Measurements from ENCODE around the gene PRSS35. TPM values are rescaled to one million over a fixed set of nuclear protein-coding genes. Genes with fewer than 3 reads are reported as not detected.
"Not testable (repeated sequence)": the region's sequence is repeated elsewhere in the genome, so short reads cannot be mapped to it uniquely, and the experiment has no call there.

The PRSS35 gene
- total RNA-seq, 1 experiment from 2014 or later = 1.7 TPM

DNA sequence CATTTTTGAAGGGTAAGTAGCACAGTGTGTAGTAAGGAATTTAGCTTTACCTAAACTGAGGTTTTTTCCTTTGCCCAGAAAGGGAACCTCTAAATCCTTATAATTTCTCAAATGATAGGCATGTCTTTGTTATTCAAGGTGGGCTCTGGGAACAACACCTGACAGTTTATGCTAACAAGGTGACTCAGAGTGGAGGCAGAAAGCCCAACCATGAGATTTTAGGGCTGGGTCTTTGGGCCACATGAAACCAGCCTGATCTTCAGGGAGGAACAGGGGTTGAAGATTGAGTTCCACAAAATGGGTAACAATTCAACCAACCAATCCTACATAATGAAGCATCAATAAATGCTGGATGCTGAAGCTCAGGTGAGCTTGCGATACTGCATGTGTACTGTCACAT is 46.6 kb downstream of the PRSS35 start:
- no peak overlapping the region for H4K5ac ChIP-seq (ENCODE audit: insufficient read length, low read depth, low read length)
- no peaks in the 10 kb centered on the region; a peak in 1 of 7 replicates for H3K36me3 Mint-ChIP-seq (ENCODE audit: insufficient read depth in 1 of 3, low read depth in 3 of 3)
- H3K23me2 ChIP-seq (ENCODE audit: insufficient read length, low read depth, low read length, poor library complexity, severe bottlenecking) = no peaks in the 10 kb centered on the region
- no peak overlapping the region for H3K4me3 Mint-ChIP-seq
- H3K9me3 Mint-ChIP-seq = no peaks in the 10 kb centered on the region
- H4K91ac ChIP-seq (ENCODE audit: insufficient read length, low read depth, low read length) = no peak overlapping the region
- H3K79me1 ChIP-seq (ENCODE audit: insufficient read depth, low read depth, low read length, poor library complexity, severe bottlenecking) = no peaks in the 10 kb centered on the region
- H3K27ac ChIP-seq (ENCODE audit: insufficient read length, low read depth, low read length) = no peak overlapping the region
- H2AFZ ChIP-seq (ENCODE audit: low read length) = no peak overlapping the region
- H3K4ac ChIP-seq (ENCODE audit: low read depth, low read length) = no peak overlapping the region
- no peak overlapping the region for H3K27ac Mint-ChIP-seq
- no peak overlapping the region for H2BK5ac ChIP-seq (ENCODE audit: insufficient read length, low read length)
- H4K20me1 ChIP-seq (ENCODE audit: control insufficient read depth, insufficient read depth, insufficient read length) = no peaks in the 10 kb centered on the region
- H2BK15ac ChIP-seq (ENCODE audit: low read depth, low read length) = no peak overlapping the region
- H3K4me1 Mint-ChIP-seq = peaks cover 12 to 17% of the 10 kb centered on the region in 2 experiments
- no peak overlapping the region for H2BK12ac ChIP-seq (ENCODE audit: insufficient read length, low read depth, low read length)
- no peak overlapping the region for H2BK120ac ChIP-seq (ENCODE audit: low read depth, low read length, poor library complexity, severe bottlenecking)
- no peak for DNase-seq
- no peak overlapping the region for H3K9ac ChIP-seq (ENCODE audit: extremely low read depth, insufficient read length, low read length)
- H3K9me3 ChIP-seq (ENCODE audit: control insufficient read depth, low read depth, low read length) = no peaks in the 10 kb centered on the region
- H3K79me2 ChIP-seq (ENCODE audit: insufficient read depth, low read length) = no peaks in the 10 kb centered on the region
- TF ChIP-seq, protein P1, sequence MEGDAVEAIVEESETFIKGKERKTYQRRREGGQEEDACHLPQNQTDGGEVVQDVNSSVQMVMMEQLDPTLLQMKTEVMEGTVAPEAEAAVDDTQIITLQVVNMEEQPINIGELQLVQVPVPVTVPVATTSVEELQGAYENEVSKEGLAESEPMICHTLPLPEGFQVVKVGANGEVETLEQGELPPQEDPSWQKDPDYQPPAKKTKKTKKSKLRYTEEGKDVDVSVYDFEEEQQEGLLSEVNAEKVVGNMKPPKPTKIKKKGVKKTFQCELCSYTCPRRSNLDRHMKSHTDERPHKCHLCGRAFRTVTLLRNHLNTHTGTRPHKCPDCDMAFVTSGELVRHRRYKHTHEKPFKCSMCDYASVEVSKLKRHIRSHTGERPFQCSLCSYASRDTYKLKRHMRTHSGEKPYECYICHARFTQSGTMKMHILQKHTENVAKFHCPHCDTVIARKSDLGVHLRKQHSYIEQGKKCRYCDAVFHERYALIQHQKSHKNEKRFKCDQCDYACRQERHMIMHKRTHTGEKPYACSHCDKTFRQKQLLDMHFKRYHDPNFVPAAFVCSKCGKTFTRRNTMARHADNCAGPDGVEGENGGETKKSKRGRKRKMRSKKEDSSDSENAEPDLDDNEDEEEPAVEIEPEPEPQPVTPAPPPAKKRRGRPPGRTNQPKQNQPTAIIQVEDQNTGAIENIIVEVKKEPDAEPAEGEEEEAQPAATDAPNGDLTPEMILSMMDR (conservative IDR thresholded peaks at IDR 0.05) = no peak
- H2BK20ac ChIP-seq (ENCODE audit: low read depth, low read length, poor library complexity, severe bottlenecking) = no peak overlapping the region
- no peak overlapping the region for H4K8ac ChIP-seq (replicated peaks; ENCODE audit: insufficient read length, low read depth, low read length)
- H3K27me3 Mint-ChIP-seq (ENCODE audit: low read depth) = peaks cover 2% of the 10 kb centered on the region; the same call in 1 of the 2 replicates
- no peak overlapping the region for H3K18ac ChIP-seq (ENCODE audit: insufficient read length, low read depth, low read length)
- H3K4me1 ChIP-seq (ENCODE audit: insufficient read depth, low read length) = peaks cover 2% of the 10 kb centered on the region; the same call in 1 of the 2 replicates
- H2AK5ac ChIP-seq (ENCODE audit: insufficient read length, low read length) = no peak overlapping the region
- H3K14ac ChIP-seq (ENCODE audit: insufficient read depth, low read length) = no peak overlapping the region
- H3K56ac ChIP-seq (ENCODE audit: insufficient read length, low read depth, low read length) = no peak overlapping the region
- H3T11ph ChIP-seq (ENCODE audit: low read length) = no peak overlapping the region
- WGBS (ENCODE audit: extremely low coverage, insufficient read length, low lambda C conversion rate) = no CpG with 5 or more reads among the region's 1 CpG
- H3K4me2 ChIP-seq (ENCODE audit: insufficient read depth, insufficient read length, low read length) = no peak overlapping the region
- H3K27me3 ChIP-seq (ENCODE audit: insufficient read depth, low read length) = no peaks in the 10 kb centered on the region
- no peak overlapping the region for H3K23ac ChIP-seq (ENCODE audit: insufficient read length, low read depth, low read length)

DNA sequence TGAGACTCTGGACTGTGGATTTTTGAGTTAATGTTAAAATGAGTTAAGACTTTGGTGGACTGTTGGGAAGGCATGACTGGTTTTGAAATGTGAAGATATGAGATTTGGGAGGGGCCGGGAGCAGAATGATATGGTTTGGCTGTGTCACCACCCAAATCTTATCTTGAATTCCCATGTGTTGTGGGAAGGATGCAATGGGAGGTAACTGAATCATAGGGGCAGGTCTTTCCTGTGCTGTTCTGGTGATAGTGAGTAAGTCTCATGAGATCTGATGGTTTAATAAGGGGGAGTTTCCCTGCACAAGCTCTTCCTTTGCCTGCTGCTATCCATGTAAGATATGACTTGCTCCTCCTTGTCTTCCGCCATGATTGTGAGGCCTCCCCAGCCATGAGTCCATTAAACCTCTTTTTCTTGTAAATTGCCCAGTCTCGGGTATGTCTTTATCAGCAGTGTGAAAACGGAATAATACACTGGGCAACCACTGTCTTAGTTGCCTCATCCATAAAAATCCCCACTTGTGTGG is 59.4 kb downstream of the PRSS35 start:
- H3K27me3 ChIP-seq (ENCODE audit: insufficient read depth, low read length); H3K27me3 Mint-ChIP-seq (ENCODE audit: low read depth); H3K9ac ChIP-seq (ENCODE audit: extremely low read depth, insufficient read length, low read length); H2AK5ac ChIP-seq (ENCODE audit: insufficient read length, low read length); H3K4ac ChIP-seq (ENCODE audit: low read depth, low read length); H3K4me1 Mint-ChIP-seq; H3T11ph ChIP-seq (ENCODE audit: low read length); H4K8ac ChIP-seq (replicated peaks; ENCODE audit: insufficient read length, low read depth, low read length); H3K9me3 ChIP-seq (ENCODE audit: control insufficient read depth, low read depth, low read length); H3K27ac ChIP-seq (ENCODE audit: insufficient read length, low read depth, low read length); H4K20me1 ChIP-seq (ENCODE audit: control insufficient read depth, insufficient read depth, insufficient read length); H3K4me1 ChIP-seq (ENCODE audit: insufficient read depth, low read length); H3K14ac ChIP-seq (ENCODE audit: insufficient read depth, low read length); H3K4me2 ChIP-seq (ENCODE audit: insufficient read depth, insufficient read length, low read length); H4K5ac ChIP-seq (ENCODE audit: insufficient read length, low read depth, low read length); H2AFZ ChIP-seq (ENCODE audit: low read length); H3K79me1 ChIP-seq (ENCODE audit: insufficient read depth, low read depth, low read length, poor library complexity, severe bottlenecking); H2BK5ac ChIP-seq (ENCODE audit: insufficient read length, low read length); H3K79me2 ChIP-seq (ENCODE audit: insufficient read depth, low read length); DNase-seq; H3K23ac ChIP-seq (ENCODE audit: insufficient read length, low read depth, low read length); H3K56ac ChIP-seq (ENCODE audit: insufficient read length, low read depth, low read length); H4K91ac ChIP-seq (ENCODE audit: insufficient read length, low read depth, low read length); H2BK15ac ChIP-seq (ENCODE audit: low read depth, low read length); H2BK12ac ChIP-seq (ENCODE audit: insufficient read length, low read depth, low read length); H3K4me3 Mint-ChIP-seq; H3K18ac ChIP-seq (ENCODE audit: insufficient read length, low read depth, low read length); H3K27ac Mint-ChIP-seq; H2BK20ac ChIP-seq (ENCODE audit: low read depth, low read length, poor library complexity, severe bottlenecking); H2BK120ac ChIP-seq (ENCODE audit: low read depth, low read length, poor library complexity, severe bottlenecking); H3K23me2 ChIP-seq (ENCODE audit: insufficient read length, low read depth, low read length, poor library complexity, severe bottlenecking): not testable (repeated sequence)
- WGBS (ENCODE audit: extremely low coverage, insufficient read length, low lambda C conversion rate) = no CpG with 5 or more reads among the region's 4 CpGs
- peaks cover 7 to 17% of the 10 kb centered on the region in 2 experiments for H3K9me3 Mint-ChIP-seq
- H3K36me3 Mint-ChIP-seq (ENCODE audit: insufficient read depth in 1 of 3, low read depth in 3 of 3) = peaks cover 2 to 15% (median 6%) of the 10 kb centered on the region in 3 experiments; a peak in 4 of 7 replicates
